ENCODE results near the gene PROM1. TPM values are rescaled to one million over a fixed set of nuclear protein-coding genes. Genes with fewer than 3 reads are reported as not detected.

Gene PROM1
- total and polyA plus RNA-seq, 7 donors = 1.8 to 29.1 (median 4.4) TPM

DNA sequence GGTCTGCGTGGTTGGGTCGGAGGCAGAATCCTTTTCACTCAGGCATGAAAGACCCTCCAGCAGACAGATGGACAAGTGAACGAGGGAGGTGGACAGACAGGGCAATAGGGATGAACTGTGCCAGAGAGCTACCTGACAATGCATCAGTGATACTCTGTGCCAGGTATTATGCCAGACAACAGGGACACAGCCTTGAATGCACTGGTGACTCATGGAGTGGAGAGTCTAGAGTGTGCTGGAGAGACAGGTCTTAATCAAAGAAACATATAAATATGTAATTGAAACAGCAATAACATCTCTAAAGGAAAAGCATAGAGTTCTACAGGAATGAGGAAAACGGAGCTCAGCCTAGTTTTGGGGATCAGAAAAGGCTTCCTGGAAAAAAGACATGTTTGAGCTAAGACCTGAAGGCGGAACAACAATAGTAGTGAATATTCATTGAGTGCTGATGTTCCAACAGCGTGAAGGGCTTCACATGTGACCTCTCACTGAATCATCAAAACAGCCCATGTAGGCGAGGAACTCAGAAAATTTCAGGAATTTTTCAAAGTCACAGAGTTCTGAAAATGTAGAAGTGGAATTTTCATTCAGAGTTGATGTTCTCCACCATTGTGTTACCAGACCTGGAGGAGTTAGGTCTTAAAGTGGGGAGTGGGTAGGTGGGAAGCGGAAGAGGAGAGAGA lies 100.8 kb downstream of the PROM1 start:
- Histone ChIP-seq H3K9me3 (no peaks in the 10 kb centered on the region), H3K4me1 (no peaks in the 10 kb centered on the region), H3K36me3 (no peaks in the 10 kb centered on the region), H3K27ac (no peak overlapping the region), H3K27me3 (no peaks in the 10 kb centered on the region), H3K4me3 (no peak overlapping the region)
- TF ChIP-seq POLR2AphosphoS5 (IDR thresholded peaks at IDR 0.05) = no peak
- no peak for TF ChIP-seq EP300 (IDR thresholded peaks at IDR 0.05)
- TF ChIP-seq POLR2A (IDR thresholded peaks at IDR 0.05) = no peak
- TF ChIP-seq, protein P1, sequence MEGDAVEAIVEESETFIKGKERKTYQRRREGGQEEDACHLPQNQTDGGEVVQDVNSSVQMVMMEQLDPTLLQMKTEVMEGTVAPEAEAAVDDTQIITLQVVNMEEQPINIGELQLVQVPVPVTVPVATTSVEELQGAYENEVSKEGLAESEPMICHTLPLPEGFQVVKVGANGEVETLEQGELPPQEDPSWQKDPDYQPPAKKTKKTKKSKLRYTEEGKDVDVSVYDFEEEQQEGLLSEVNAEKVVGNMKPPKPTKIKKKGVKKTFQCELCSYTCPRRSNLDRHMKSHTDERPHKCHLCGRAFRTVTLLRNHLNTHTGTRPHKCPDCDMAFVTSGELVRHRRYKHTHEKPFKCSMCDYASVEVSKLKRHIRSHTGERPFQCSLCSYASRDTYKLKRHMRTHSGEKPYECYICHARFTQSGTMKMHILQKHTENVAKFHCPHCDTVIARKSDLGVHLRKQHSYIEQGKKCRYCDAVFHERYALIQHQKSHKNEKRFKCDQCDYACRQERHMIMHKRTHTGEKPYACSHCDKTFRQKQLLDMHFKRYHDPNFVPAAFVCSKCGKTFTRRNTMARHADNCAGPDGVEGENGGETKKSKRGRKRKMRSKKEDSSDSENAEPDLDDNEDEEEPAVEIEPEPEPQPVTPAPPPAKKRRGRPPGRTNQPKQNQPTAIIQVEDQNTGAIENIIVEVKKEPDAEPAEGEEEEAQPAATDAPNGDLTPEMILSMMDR (IDR thresholded peaks at IDR 0.05) = no peak
- WGBS, 2 donors = 94% methylated on average over 8 of the region's 8 CpGs
- intact Hi-C loops (cut with DNase I) = no loop called here
- no peak for DNase-seq

DNA sequence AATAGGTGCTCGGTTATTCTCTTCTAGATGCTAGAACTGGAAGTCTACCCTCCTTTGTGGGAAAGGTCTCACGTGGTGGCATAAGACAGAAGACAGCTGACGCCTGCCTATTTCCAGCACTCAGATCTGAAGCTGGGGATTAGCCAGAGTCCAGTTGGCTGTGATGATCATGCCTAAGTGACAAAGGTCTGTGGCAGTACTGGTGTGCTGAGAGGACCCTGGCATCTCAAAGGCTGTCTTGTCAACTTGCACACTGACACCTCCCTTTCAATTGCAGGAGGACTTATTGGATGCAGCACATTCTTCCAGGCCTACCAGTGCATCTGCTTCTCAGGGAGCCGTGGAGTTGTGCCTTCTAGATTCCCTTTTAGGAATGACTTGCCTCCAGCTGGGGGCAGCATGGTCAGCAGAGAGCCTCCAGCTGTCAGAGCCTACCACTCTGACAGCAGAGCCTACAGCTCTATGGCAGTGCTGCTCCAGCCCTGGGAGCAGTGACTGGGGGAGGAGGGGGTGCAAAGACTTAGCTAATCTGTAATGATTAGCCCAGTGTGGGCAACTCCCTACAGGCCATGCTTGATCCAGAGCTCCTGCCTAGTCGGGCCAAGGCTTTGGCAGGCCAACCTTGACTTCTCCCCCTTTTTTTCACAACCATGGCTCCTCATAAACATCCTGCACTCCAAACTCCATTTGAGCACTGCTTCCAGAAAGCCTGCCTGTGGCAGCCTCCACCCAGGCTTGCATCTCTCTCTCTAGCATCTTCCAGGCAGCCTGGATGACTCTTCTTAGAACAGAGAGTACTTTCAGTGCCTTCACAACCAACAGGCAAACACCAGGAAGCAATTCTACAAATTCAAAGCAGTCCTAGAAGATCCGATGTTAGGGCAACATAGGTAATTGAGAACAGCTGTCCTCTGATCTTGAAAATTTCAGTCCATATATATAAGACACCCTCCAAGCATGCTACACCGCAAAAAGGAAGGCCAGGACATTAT lies 107.1 kb downstream of the PROM1 start:
- Histone ChIP-seq H3K9me3 (no peaks in the 10 kb centered on the region), H3K4me1 (no peaks in the 10 kb centered on the region), H3K4me3 (no peak overlapping the region), H3K36me3 (no peaks in the 10 kb centered on the region), H3K27ac (no peak overlapping the region), H3K27me3 (no peaks in the 10 kb centered on the region)
- intact Hi-C loops (cut with DNase I) = no loop called here
- DNase-seq = no peak
- TF ChIP-seq POLR2A (IDR thresholded peaks at IDR 0.05) (no peak), POLR2AphosphoS5 (IDR thresholded peaks at IDR 0.05) (no peak), EP300 (IDR thresholded peaks at IDR 0.05) (no peak)
- TF ChIP-seq, protein P1 (IDR thresholded peaks at IDR 0.05) = no peak
- WGBS, 2 donors = 72 to 85% methylated on average over 7 of the region's 7 CpGs

DNA sequence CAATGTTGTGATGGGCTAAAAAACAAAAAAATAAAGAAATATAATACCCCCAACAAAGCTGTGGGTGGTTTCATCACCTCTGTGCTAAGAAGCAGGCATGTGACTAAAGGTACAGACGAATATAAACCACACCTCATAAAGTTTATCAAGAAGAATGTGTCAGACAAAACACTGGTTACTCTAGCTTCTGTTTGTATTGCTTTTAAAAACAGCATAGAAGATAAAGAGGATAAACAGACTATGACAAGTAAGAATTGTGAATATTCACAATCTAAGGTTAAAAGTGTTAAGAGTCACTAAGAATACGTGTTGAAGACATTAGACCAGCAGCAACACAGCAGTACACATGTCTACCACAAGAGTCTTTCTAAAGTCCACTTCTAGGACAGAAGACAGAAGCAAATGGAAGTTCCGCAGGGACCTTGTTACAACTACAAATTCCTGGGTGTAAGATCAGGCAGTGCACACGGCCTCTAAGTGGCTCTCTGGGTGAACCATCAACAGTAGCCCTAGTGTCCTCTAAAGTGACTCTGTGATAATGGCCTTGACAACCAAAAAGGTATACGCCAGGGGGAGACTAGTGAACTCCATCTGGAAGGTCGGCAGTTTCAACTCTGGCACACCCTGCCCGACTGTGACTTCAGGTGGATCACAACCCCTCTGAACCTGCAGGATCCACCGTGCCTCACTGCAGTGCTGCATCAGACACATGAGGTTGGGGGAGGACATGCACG lies 112.6 kb downstream of the PROM1 start:
- no peak overlapping the region for H3K27ac ChIP-seq
- WGBS, 2 donors = 73 to 85% methylated on average over 9 of the region's 9 CpGs
- intact Hi-C loops (cut with DNase I) = no loop called here
- DNase-seq = no peak
- no peak overlapping the region for H3K4me3 ChIP-seq
- H3K4me1 ChIP-seq = no peaks in the 10 kb centered on the region
- H3K9me3 ChIP-seq = no peaks in the 10 kb centered on the region
- no peaks in the 10 kb centered on the region for H3K36me3 ChIP-seq
- no peaks in the 10 kb centered on the region for H3K27me3 ChIP-seq
- TF ChIP-seq POLR2AphosphoS5 (IDR thresholded peaks at IDR 0.05) (no peak), POLR2A (IDR thresholded peaks at IDR 0.05) (no peak), EP300 (IDR thresholded peaks at IDR 0.05) (no peak)
- TF ChIP-seq, protein P1 (IDR thresholded peaks at IDR 0.05) = no peak

DNA sequence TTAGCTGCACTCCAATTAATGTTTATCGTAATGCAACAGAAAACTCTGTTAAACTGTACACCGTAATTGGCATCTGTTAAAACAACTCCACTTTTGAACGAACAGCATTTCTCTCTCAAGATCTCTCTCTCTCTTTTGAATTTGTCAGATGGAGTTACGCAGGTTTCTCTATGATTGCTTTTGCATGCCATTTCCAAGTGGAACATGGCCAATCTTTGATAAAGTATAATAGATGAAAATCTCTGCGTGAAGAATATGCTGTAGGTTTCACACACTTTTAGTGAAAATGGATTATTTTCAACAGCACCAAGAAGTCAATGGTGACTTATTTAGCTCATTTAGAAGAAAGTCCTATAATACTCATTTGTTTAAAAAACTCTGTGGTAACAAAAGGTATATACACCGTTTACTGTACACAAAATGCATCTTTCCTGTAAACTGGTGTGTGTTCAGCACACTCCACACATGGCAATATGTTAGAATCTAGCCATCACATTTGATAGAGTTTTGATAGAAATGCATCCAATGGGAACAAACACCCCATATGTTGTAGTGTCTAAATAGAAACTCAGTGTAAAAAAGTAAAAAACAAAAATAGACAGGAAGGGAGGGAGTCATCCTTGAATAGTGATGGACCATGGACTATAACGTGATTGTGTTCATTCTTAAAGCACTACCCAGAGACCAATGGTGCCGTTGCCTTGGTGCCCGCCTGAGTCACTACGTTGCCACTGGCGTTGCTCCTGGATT lies 115.1 kb downstream of the PROM1 start:
- no peaks in the 10 kb centered on the region for H3K9me3 ChIP-seq
- no peaks in the 10 kb centered on the region for H3K27me3 ChIP-seq
- no peaks in the 10 kb centered on the region for H3K36me3 ChIP-seq
- no peak for TF ChIP-seq EP300 (IDR thresholded peaks at IDR 0.05)
- TF ChIP-seq POLR2A (IDR thresholded peaks at IDR 0.05) = no peak
- no peak for TF ChIP-seq POLR2AphosphoS5 (IDR thresholded peaks at IDR 0.05)
- TF ChIP-seq, protein P1 (IDR thresholded peaks at IDR 0.05) = no peak
- DNase-seq = no peak
- no peaks in the 10 kb centered on the region for H3K4me1 ChIP-seq
- intact Hi-C loops (cut with DNase I) = no loop called here
- no peak overlapping the region for H3K27ac ChIP-seq
- WGBS, 2 donors = 85 to 86% methylated on average over 11 of the region's 11 CpGs
- no peak overlapping the region for H3K4me3 ChIP-seq
